ENCODE data around the gene TRAPPC5.

Gene TRAPPC5

GRCh38 chr19:7701654-7702457 lies 21.2 kb downstream of the TRAPPC5 start, which contains the start of gene FCER2:
Gene FCER2, minus strand, starts transcription at chr19:7702131. Its CDS starts 2,371 bp downstream, at chr19:7699760.
- DNase-seq: no peak

- DNase-seq: no peak
Observed at GRCh38 chr19:7703332-7703731, 22.7 kb downstream of the TRAPPC5 start.

GRCh38 chr19:7704280-7705060 lies 23.8 kb downstream of the TRAPPC5 start:
- DNase-seq: no peak

- peak; percentile 72 for DNase-seq
Observed at GRCh38 chr19:7705387-7706187, 25.0 kb downstream of the TRAPPC5 start.

GRCh38 chr19:7706188-7706954 lies 25.7 kb downstream of the TRAPPC5 start:
- DNase-seq: no peak

- DNase-seq: no peak
Observed at GRCh38 chr19:7706955-7707456, 26.4 kb downstream of the TRAPPC5 start.

- DNase-seq: no peak
Observed at GRCh38 chr19:7709932-7710460, 29.4 kb downstream of the TRAPPC5 start.

GRCh38 chr19:7710616-7711015 lies 30.0 kb downstream of the TRAPPC5 start:
- no peak for DNase-seq

GRCh38 chr19:7715671-7716070 lies 35.0 kb downstream of the TRAPPC5 start:
- no peak for DNase-seq

GRCh38 chr19:7716762-7717161 lies 36.1 kb downstream of the TRAPPC5 start:
- DNase-seq: no peak

GRCh38 chr19:7718668-7719067 lies 38.0 kb downstream of the TRAPPC5 start:
- no peak for DNase-seq

- no peak for DNase-seq
Observed at GRCh38 chr19:7720351-7720750, 39.7 kb downstream of the TRAPPC5 start.

GRCh38 chr19:7722231-7722651 lies 41.6 kb downstream of the TRAPPC5 start:
- DNase-seq: no peak

- DNase-seq: no peak
Observed at GRCh38 chr19:7725791-7726190, 45.2 kb downstream of the TRAPPC5 start.

GRCh38 chr19:7729211-7729610 lies 48.6 kb downstream of the TRAPPC5 start:
- DNase-seq: no peak

- no peak for DNase-seq
Observed at GRCh38 chr19:7729831-7730285, 49.2 kb downstream of the TRAPPC5 start.

GRCh38 chr19:7730286-7731217 lies 49.9 kb downstream of the TRAPPC5 start:
- no peak for DNase-seq

GRCh38 chr19:7731218-7731595 lies 50.6 kb downstream of the TRAPPC5 start:
- no peak for DNase-seq

- no peak for DNase-seq
Observed at GRCh38 chr19:7731615-7732014, 51.0 kb downstream of the TRAPPC5 start.

- no peak for DNase-seq
Observed at GRCh38 chr19:7732045-7732444, 51.4 kb downstream of the TRAPPC5 start, which contains the start of gene CLEC4G. Gene CLEC4G, minus strand, starts transcription at chr19:7732110. Its CDS starts 8 bp downstream, at chr19:7732102.

GRCh38 chr19:7733376-7733775 lies 52.7 kb downstream of the TRAPPC5 start:
- no peak for DNase-seq

Data from activated CD4-positive, alpha-beta T cell treated with anti-CD3 and anti-CD28 coated beads, Interleukin-2, amount 50 U/mL, for 16 hours (primary cell).